GM23338 (cell line): Measurements from ENCODE around the gene USPL1. TPM values are rescaled to one million over a fixed set of nuclear protein-coding genes. Genes with fewer than 3 reads are reported as not detected.

Source experiments
- ATAC-seq: fragments of 200-7000 bp; cut with Tn5 transposase; 3 replicates; pipeline ENCODE4 v1.9.1; 2020
- DNase-seq: peaks from one replicate; pipeline ENCODE4 v3.0.0-alpha.2; 2015; ENCODE audit warnings: low spot score
- H2AFZ ChIP-seq: fragments of 200-600 bp; sonication (generic); 2 replicates; pipeline ENCODE4 v1.8.0; 2016; ENCODE audit warnings: antibody characterized with exemption, mild to moderate bottlenecking, moderate library complexity
- H3F3A ChIP-seq: fragments of 200-600 bp; sonication (generic); replicated peaks from 2 replicates; pipeline ENCODE4 v1.8.0; 2017; ENCODE audit warnings: antibody characterized with exemption, mixed run types, low read depth
- H3K27ac ChIP-seq: fragments of 200-600 bp; sonication (generic); 2 replicates; pipeline ENCODE4 v1.6.1; 2016; ENCODE audit warnings: low read depth
- H3K27me3 ChIP-seq: fragments of 200-600 bp; sonication (generic); 2 replicates; pipeline ENCODE4 v1.8.0; 2016; ENCODE audit warnings: mild to moderate bottlenecking, mixed run types, moderate library complexity; ENCODE audit not compliant: insufficient read depth
- H3K36me3 ChIP-seq: fragments of 200-600 bp; sonication (generic); 2 replicates; pipeline ENCODE4 v1.8.0; 2016; ENCODE audit warnings: mild to moderate bottlenecking; ENCODE audit not compliant: insufficient read depth
- H3K4me1 ChIP-seq: fragments of 200-600 bp; sonication (generic); 2 replicates; pipeline ENCODE4 v1.8.0; 2016; ENCODE audit warnings: mild to moderate bottlenecking, moderate library complexity; ENCODE audit not compliant: insufficient read depth
- H3K4me2 ChIP-seq: fragments of 200-600 bp; sonication (generic); 2 replicates; pipeline ENCODE4 v1.7.1; 2017; ENCODE audit warnings: mixed run types
- H3K4me3 ChIP-seq: fragments of 200-600 bp; sonication (generic); 2 replicates; pipeline ENCODE4 v1.6.1; 2016; ENCODE audit warnings: mixed run types
- H3K79me2 ChIP-seq: fragments of 200-600 bp; sonication (generic); replicated peaks from 2 replicates; pipeline ENCODE4 v1.8.0; 2017; ENCODE audit warnings: mild to moderate bottlenecking; ENCODE audit not compliant: insufficient read depth
- H3K9me2 ChIP-seq: fragments of 200-600 bp; sonication (generic); 2 replicates; pipeline ENCODE4 v1.8.0; 2017; ENCODE audit not compliant: insufficient read depth
- H4K20me1 ChIP-seq: fragments of 200-600 bp; sonication (generic); replicated peaks from 2 replicates; pipeline ENCODE4 v1.8.0; 2017; ENCODE audit warnings: mild to moderate bottlenecking; ENCODE audit not compliant: insufficient read depth
- H3K27ac Mint-ChIP-seq: 2 replicates; pipeline ENCODE4 v1.8.0; 2020; ENCODE audit warnings: inconsistent platforms, mild to moderate bottlenecking, moderate library complexity, mixed read lengths
- H3K27me3 Mint-ChIP-seq: 3 replicates; pipeline ENCODE4 v1.8.0; 2022; ENCODE audit warnings: low read depth, mild to moderate bottlenecking, moderate library complexity, mixed read lengths, inconsistent platforms; ENCODE audit not compliant: insufficient read depth, poor library complexity
- H3K36me3 Mint-ChIP-seq: 3 replicates; pipeline ENCODE4 v1.8.0; 2021; ENCODE audit warnings: low read depth, mild to moderate bottlenecking, inconsistent platforms, moderate library complexity, mixed read lengths
- H3K4me1 Mint-ChIP-seq: 3 replicates; pipeline ENCODE4 v1.8.0; 2020; ENCODE audit warnings: mild to moderate bottlenecking, inconsistent platforms, mixed read lengths
- H3K4me3 Mint-ChIP-seq: 3 replicates; pipeline ENCODE4 v1.8.0; 2021; ENCODE audit warnings: moderate library complexity, mild to moderate bottlenecking, inconsistent platforms, mixed read lengths
- H3K9me3 Mint-ChIP-seq: 3 replicates; pipeline ENCODE4 v1.8.0; 2020; ENCODE audit warnings: moderate library complexity, mild to moderate bottlenecking, inconsistent platforms, mixed read lengths
- CREB1 ChIP-seq: fragments of 250-450 bp; sonication (Bioruptor Pico); IDR thresholded peaks from 2 replicates; pipeline ENCODE4 v1.5.0; 2020; ENCODE audit warnings: low read depth, mild to moderate bottlenecking, moderate library complexity
- ETS1 ChIP-seq: IDR thresholded peaks from 2 replicates; pipeline ENCODE4 v1.6.1; 2016; ENCODE audit warnings: antibody characterized with exemption
- EZH2 ChIP-seq: fragments of 200-600 bp; sonication (generic); IDR thresholded peaks from one replicate; pipeline ENCODE4 v1.8.0; 2017; ENCODE audit warnings: antibody characterized with exemption, mild to moderate bottlenecking, low read depth; ENCODE audit not compliant: unreplicated experiment
- EZH2phosphoT487 ChIP-seq: fragments of 200-600 bp; sonication (generic); IDR thresholded peaks from one replicate; pipeline ENCODE4 v1.8.1; 2018; ENCODE audit warnings: antibody characterized with exemption; ENCODE audit not compliant: unreplicated experiment
- JUNB ChIP-seq: IDR thresholded peaks from one replicate; pipeline ENCODE4 v1.6.1; 2016; ENCODE audit warnings: antibody characterized with exemption; ENCODE audit not compliant: unreplicated experiment
- NANOG ChIP-seq: IDR thresholded peaks from 2 replicates; pipeline ENCODE4 v1.6.1; 2016; ENCODE audit warnings: antibody characterized with exemption, borderline replicate concordance
- POLR2AphosphoS5 ChIP-seq: IDR thresholded peaks from 2 replicates; pipeline ENCODE4 v1.6.1; 2016; ENCODE audit warnings: antibody characterized with exemption, low read depth
- STAT1 ChIP-seq: IDR thresholded peaks from one replicate; pipeline ENCODE4 v1.6.1; 2016; ENCODE audit warnings: antibody characterized with exemption; ENCODE audit not compliant: unreplicated experiment
- ZNF114 ChIP-seq: fragments of 250-450 bp; sonication (Bioruptor Pico); IDR thresholded peaks from 2 replicates; pipeline ENCODE4 v1.5.0; 2020; ENCODE audit warnings: mild to moderate bottlenecking, moderate library complexity
- ZNF331 ChIP-seq: fragments of 250-450 bp; sonication (Bioruptor Pico); IDR thresholded peaks from 2 replicates; pipeline ENCODE4 v1.5.0; 2020; ENCODE audit warnings: low read depth, mild to moderate bottlenecking, moderate library complexity
- polyA plus RNA-seq: library from polyadenylated mRNA; unstranded; fragments of >200 nt; fragmentation: Nextera tagmentation; extraction: Ambion mirVana; gene quantifications from 2 replicates; pipeline ENCODE4 v1.2.1, GENCODE V29; 2016
- total RNA-seq: library from RNA; depleted of rRNA; stranded (reverse); fragments of >200 nt; shearing (Covaris generic); gene quantifications from 2 replicates; pipeline ENCODE4 v1.2.3, GENCODE V29; 2014
- TF ChIP-seq, protein P1 (sequence below), 2 experiments: fragments of 200-600 bp in 1 of 2; sonication (generic) in 1 of 2; conservative IDR thresholded peaks; 2 replicates each; pipeline versions ENCODE4 v1.5.1 to v1.6.1; 2016 to 2017; ENCODE audit warnings: antibody characterized with exemption in 2 of 2, low read depth in 2 of 2, mild to moderate bottlenecking in 2 of 2, moderate library complexity in 1 of 2
- TF ChIP-seq, protein P2 (sequence below): IDR thresholded peaks from one replicate; pipeline ENCODE4 v1.6.1; 2018; ENCODE audit warnings: antibody characterized with exemption; ENCODE audit not compliant: unreplicated experiment
- TF ChIP-seq, protein P3 (sequence below): fragments of 250-450 bp; sonication (Bioruptor Pico); IDR thresholded peaks from 2 replicates; pipeline ENCODE4 v1.5.0; 2020; ENCODE audit warnings: mild to moderate bottlenecking, moderate library complexity

Gene USPL1
- total and polyA plus RNA-seq, 2 experiments from 2014 or later, result 12.4 to 24.1 TPM

- Histone ChIP-seq H4K20me1 (peaks cover 11% of the 10 kb centered on the region; the same call in 1 of the 2 replicates), H3K27ac (no peak overlapping the region), H3K9me2 (no peaks in the 10 kb centered on the region), H2AFZ (no peak overlapping the region), H3F3A (no peaks in the 10 kb centered on the region), H3K4me2 (no peak overlapping the region), H3K4me1 (0 out of 2 replicates have a peak, but pooled peaks cover 7% of the 10 kb centered on the region), H3K27me3 (no peaks in the 10 kb centered on the region), H3K4me3 (no peak overlapping the region), H3K36me3 (peaks cover 31% of the 10 kb centered on the region), H3K79me2 (no peaks in the 10 kb centered on the region)
- H3K36me3 Mint-ChIP-seq, result peaks cover 36% of the 10 kb centered on the region
- H3K27me3 Mint-ChIP-seq, result peaks cover 7% of the 10 kb centered on the region
- H3K4me1 Mint-ChIP-seq, result peaks cover 5% of the 10 kb centered on the region
- H3K27ac Mint-ChIP-seq, result no peak overlapping the region
- H3K9me3 Mint-ChIP-seq, result no peaks in the 10 kb centered on the region
- TF ChIP-seq, protein P1, sequence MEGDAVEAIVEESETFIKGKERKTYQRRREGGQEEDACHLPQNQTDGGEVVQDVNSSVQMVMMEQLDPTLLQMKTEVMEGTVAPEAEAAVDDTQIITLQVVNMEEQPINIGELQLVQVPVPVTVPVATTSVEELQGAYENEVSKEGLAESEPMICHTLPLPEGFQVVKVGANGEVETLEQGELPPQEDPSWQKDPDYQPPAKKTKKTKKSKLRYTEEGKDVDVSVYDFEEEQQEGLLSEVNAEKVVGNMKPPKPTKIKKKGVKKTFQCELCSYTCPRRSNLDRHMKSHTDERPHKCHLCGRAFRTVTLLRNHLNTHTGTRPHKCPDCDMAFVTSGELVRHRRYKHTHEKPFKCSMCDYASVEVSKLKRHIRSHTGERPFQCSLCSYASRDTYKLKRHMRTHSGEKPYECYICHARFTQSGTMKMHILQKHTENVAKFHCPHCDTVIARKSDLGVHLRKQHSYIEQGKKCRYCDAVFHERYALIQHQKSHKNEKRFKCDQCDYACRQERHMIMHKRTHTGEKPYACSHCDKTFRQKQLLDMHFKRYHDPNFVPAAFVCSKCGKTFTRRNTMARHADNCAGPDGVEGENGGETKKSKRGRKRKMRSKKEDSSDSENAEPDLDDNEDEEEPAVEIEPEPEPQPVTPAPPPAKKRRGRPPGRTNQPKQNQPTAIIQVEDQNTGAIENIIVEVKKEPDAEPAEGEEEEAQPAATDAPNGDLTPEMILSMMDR (conservative IDR thresholded peaks at IDR 0.05; ENCODE audit: low read depth in 2 of 2), result no peak
- TF ChIP-seq ZNF114 (no peak), CREB1 (CRISPR knock-in tag) (no peak), JUNB (no peak), ETS1 (no peak), NANOG (no peak), EZH2 (no peak), POLR2AphosphoS5 (no peak), EZH2phosphoT487 (no peak), STAT1 (no peak), ZNF331 (CRISPR knock-in tag) (no peak)
- TF ChIP-seq, protein P2, sequence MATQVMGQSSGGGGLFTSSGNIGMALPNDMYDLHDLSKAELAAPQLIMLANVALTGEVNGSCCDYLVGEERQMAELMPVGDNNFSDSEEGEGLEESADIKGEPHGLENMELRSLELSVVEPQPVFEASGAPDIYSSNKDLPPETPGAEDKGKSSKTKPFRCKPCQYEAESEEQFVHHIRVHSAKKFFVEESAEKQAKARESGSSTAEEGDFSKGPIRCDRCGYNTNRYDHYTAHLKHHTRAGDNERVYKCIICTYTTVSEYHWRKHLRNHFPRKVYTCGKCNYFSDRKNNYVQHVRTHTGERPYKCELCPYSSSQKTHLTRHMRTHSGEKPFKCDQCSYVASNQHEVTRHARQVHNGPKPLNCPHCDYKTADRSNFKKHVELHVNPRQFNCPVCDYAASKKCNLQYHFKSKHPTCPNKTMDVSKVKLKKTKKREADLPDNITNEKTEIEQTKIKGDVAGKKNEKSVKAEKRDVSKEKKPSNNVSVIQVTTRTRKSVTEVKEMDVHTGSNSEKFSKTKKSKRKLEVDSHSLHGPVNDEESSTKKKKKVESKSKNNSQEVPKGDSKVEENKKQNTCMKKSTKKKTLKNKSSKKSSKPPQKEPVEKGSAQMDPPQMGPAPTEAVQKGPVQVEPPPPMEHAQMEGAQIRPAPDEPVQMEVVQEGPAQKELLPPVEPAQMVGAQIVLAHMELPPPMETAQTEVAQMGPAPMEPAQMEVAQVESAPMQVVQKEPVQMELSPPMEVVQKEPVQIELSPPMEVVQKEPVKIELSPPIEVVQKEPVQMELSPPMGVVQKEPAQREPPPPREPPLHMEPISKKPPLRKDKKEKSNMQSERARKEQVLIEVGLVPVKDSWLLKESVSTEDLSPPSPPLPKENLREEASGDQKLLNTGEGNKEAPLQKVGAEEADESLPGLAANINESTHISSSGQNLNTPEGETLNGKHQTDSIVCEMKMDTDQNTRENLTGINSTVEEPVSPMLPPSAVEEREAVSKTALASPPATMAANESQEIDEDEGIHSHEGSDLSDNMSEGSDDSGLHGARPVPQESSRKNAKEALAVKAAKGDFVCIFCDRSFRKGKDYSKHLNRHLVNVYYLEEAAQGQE, result no peak
- TF ChIP-seq, protein P3, sequence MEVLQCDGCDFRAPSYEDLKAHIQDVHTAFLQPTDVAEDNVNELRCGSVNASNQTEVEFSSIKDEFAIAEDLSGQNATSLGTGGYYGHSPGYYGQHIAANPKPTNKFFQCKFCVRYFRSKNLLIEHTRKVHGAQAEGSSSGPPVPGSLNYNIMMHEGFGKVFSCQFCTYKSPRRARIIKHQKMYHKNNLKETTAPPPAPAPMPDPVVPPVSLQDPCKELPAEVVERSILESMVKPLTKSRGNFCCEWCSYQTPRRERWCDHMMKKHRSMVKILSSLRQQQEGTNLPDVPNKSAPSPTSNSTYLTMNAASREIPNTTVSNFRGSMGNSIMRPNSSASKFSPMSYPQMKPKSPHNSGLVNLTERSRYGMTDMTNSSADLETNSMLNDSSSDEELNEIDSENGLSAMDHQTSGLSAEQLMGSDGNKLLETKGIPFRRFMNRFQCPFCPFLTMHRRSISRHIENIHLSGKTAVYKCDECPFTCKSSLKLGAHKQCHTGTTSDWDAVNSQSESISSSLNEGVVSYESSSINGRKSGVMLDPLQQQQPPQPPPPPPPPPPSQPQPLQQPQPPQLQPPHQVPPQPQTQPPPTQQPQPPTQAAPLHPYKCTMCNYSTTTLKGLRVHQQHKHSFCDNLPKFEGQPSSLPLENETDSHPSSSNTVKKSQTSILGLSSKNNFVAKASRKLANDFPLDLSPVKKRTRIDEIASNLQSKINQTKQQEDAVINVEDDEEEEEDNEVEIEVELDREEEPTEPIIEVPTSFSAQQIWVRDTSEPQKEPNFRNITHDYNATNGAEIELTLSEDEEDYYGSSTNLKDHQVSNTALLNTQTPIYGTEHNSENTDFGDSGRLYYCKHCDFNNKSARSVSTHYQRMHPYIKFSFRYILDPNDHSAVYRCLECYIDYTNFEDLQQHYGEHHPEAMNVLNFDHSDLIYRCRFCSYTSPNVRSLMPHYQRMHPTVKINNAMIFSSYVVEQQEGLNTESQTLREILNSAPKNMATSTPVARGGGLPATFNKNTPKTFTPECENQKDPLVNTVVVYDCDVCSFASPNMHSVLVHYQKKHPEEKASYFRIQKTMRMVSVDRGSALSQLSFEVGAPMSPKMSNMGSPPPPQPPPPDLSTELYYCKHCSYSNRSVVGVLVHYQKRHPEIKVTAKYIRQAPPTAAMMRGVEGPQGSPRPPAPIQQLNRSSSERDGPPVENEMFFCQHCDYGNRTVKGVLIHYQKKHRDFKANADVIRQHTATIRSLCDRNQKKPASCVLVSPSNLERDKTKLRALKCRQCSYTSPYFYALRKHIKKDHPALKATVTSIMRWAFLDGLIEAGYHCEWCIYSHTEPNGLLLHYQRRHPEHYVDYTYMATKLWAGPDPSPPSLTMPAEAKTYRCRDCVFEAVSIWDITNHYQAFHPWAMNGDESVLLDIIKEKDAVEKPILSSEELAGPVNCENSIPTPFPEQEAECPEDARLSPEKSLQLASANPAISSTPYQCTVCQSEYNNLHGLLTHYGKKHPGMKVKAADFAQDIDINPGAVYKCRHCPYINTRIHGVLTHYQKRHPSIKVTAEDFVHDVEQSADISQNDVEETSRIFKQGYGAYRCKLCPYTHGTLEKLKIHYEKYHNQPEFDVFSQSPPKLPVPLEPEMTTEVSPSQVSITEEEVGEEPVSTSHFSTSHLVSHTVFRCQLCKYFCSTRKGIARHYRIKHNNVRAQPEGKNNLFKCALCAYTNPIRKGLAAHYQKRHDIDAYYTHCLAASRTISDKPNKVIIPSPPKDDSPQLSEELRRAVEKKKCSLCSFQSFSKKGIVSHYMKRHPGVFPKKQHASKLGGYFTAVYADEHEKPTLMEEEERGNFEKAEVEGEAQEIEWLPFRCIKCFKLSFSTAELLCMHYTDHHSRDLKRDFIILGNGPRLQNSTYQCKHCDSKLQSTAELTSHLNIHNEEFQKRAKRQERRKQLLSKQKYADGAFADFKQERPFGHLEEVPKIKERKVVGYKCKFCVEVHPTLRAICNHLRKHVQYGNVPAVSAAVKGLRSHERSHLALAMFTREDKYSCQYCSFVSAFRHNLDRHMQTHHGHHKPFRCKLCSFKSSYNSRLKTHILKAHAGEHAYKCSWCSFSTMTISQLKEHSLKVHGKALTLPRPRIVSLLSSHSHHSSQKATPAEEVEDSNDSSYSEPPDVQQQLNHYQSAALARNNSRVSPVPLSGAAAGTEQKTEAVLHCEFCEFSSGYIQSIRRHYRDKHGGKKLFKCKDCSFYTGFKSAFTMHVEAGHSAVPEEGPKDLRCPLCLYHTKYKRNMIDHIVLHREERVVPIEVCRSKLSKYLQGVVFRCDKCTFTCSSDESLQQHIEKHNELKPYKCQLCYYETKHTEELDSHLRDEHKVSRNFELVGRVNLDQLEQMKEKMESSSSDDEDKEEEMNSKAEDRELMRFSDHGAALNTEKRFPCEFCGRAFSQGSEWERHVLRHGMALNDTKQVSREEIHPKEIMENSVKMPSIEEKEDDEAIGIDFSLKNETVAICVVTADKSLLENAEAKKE (CRISPR knock-in tag), result no peak
- H3K4me3 Mint-ChIP-seq, result no peak overlapping the region
- ATAC-seq, result no peak
- DNase-seq, result no peak
Observed at GRCh38 chr13:30656178-30656577, 38.5 kb downstream of the USPL1 start.
